ENCODE measurements around the gene KRTAP4-16. TPM values are rescaled to one million over a fixed set of nuclear protein-coding genes. Genes with fewer than 3 reads are reported as not detected.

Gene KRTAP4-16
- total RNA-seq, 4 donors from 2014 or later: not detected

GRCh38 chr17:41076788-41077187 is 25.2 kb downstream of the KRTAP4-16 start:
- H3K27ac ChIP-seq: no peak overlapping the region
- ATAC-seq (no peak), DNase-seq (no peak)
- H3K27me3 ChIP-seq: peaks cover 0 to 6% (median 0%) of the 10 kb centered on the region in 3 donors
- no peaks in the 10 kb centered on the region for H3K9me3 ChIP-seq
- TF ChIP-seq CTCF (IDR thresholded peaks at IDR 0.05 in 4 of 5, conservative IDR thresholded peaks at IDR 0.05 in 1 of 5) (no peak), POLR2A (IDR thresholded peaks at IDR 0.05) (no peak)
- H3K4me3 ChIP-seq: no peak overlapping the region
- H3K36me3 ChIP-seq: no peaks in the 10 kb centered on the region
- H3K4me1 ChIP-seq: no peaks in the 10 kb centered on the region
- in situ Hi-C loops (cut with MboI; ENCODE audit: low sequenced_read_pairs in 4 of 4): loop anchor here in 1 of 4 donors (25.0 kb wide), 1 partner anchor 111 kb away; the partner anchor contains the start of genes KRTAP4-1, KRTAP4-2 and KRTAP9-1
- intact Hi-C loops (cut with DNase I; ENCODE audit: low total_unique reads): no loop called here

- H3K36me3 ChIP-seq: no peaks in the 10 kb centered on the region
- no peak overlapping the region for H3K4me3 ChIP-seq
- H3K9me3 ChIP-seq: no peaks in the 10 kb centered on the region
- H3K27ac ChIP-seq: no peak overlapping the region
- no peak for ATAC-seq
- intact Hi-C loops (cut with DNase I; ENCODE audit: low total_unique reads): no loop called here
- no peaks in the 10 kb centered on the region for H3K4me1 ChIP-seq
- TF ChIP-seq CTCF (IDR thresholded peaks at IDR 0.05 in 4 of 5, conservative IDR thresholded peaks at IDR 0.05 in 1 of 5): no peak
- no peak for TF ChIP-seq POLR2A (IDR thresholded peaks at IDR 0.05)
- peaks cover 0 to 5% (median 0%) of the 10 kb centered on the region in 3 donors for H3K27me3 ChIP-seq
- in situ Hi-C loops (cut with MboI; ENCODE audit: low sequenced_read_pairs in 4 of 4): loop anchor here in 1 of 4 donors (25.0 kb wide), 1 partner anchor 111 kb away; the partner anchor contains the start of gene KRT39
- no peak for DNase-seq
Measured at GRCh38 chr17:41073676-41074075, 28.3 kb downstream of the KRTAP4-16 start.

- Histone ChIP-seq H3K9me3 (no peaks in the 10 kb centered on the region), H3K27ac (no peak overlapping the region), H3K4me1 (no peaks in the 10 kb centered on the region), H3K36me3 (no peaks in the 10 kb centered on the region), H3K4me3 (no peak overlapping the region), H3K27me3 (no peaks in the 10 kb centered on the region)
- ATAC-seq: no peak
- DNase-seq: no peak
- intact Hi-C loops (cut with DNase I; ENCODE audit: low total_unique reads): no loop called here
- in situ Hi-C loops (cut with MboI; ENCODE audit: low sequenced_read_pairs in 4 of 4): loop anchor here in 1 of 4 donors (25.0 kb wide), 1 partner anchor 109 kb away; the partner anchor contains the start of gene KRT39
- TF ChIP-seq CTCF (IDR thresholded peaks at IDR 0.05 in 4 of 5, conservative IDR thresholded peaks at IDR 0.05 in 1 of 5) (no peak), POLR2A (IDR thresholded peaks at IDR 0.05) (no peak)
Measured at GRCh38 chr17:41071606-41072360, 30.2 kb downstream of the KRTAP4-16 start.

GRCh38 chr17:41069031-41069430 is 33.0 kb downstream of the KRTAP4-16 start:
- no peak for DNase-seq
- no peak for ATAC-seq
- no peak for TF ChIP-seq POLR2A (IDR thresholded peaks at IDR 0.05)
- TF ChIP-seq CTCF (IDR thresholded peaks at IDR 0.05 in 4 of 5, conservative IDR thresholded peaks at IDR 0.05 in 1 of 5): no peak
- intact Hi-C loops (cut with DNase I; ENCODE audit: low total_unique reads): no loop called here
- Histone ChIP-seq H3K4me1 (no peaks in the 10 kb centered on the region), H3K9me3 (no peaks in the 10 kb centered on the region), H3K27me3 (peaks cover 0 to 4% (median 0%) of the 10 kb centered on the region in 3 donors), H3K36me3 (no peaks in the 10 kb centered on the region), H3K4me3 (no peak overlapping the region), H3K27ac (no peak overlapping the region)
- in situ Hi-C loops (cut with MboI; ENCODE audit: low sequenced_read_pairs in 4 of 4): loop anchor here in 1 of 4 donors (25.0 kb wide), 1 partner anchor 107 kb away; the partner anchor contains the start of gene KRT39
